ENCODE results near the gene NEK9. TPM values are rescaled to one million over a fixed set of nuclear protein-coding genes. Genes with fewer than 3 reads are reported as not detected.

Gene NEK9
- total and polyA plus RNA-seq, 2 donors (not counting 3 experiments of a cell fraction or from before 2014, with no cell fraction given): 22.1 to 65.1 TPM

- DNase-seq (ENCODE audit: low read depth, low spot score) (no peak), FAIRE-seq (no peak)
- CTCF ChIA-PET: interaction anchor here (0.8 kb wide), 1 partner anchor 26 kb away, joined by 3 read pairs; no protein-coding TSS in a partner anchor
- intact Hi-C loops (cut with micrococcal nuclease): no loop called here
- H3K4me1 ChIP-seq (ENCODE audit: control insufficient read depth, extremely low read depth, insufficient read depth, low read length): no peaks in the 10 kb centered on the region
- H3K9ac ChIP-seq (replicated peaks; ENCODE audit: extremely low read depth, insufficient read depth, low read length): no peak overlapping the region
- no peaks in the 10 kb centered on the region for H3K9me1 ChIP-seq (replicated peaks; ENCODE audit: control insufficient read depth, extremely low read depth, insufficient read depth, low read length)
- H3K79me2 ChIP-seq (ENCODE audit: control insufficient read depth, insufficient read depth, low read length): peaks cover 93% of the 10 kb centered on the region
- POLR2A ChIA-PET: no interaction called here
- BruUV-seq (replicated peaks): no TSS peak
- H3K9me3 ChIP-seq (replicated peaks; ENCODE audit: control insufficient read depth, insufficient read depth, low read length): no peaks in the 10 kb centered on the region
- no peaks in the 10 kb centered on the region for H3K27me3 ChIP-seq (ENCODE audit: control insufficient read depth in 2 of 2, insufficient read depth in 2 of 2, low read length in 2 of 2)
- no peak overlapping the region for H2AFZ ChIP-seq (ENCODE audit: low read depth, low read length)
- no peak overlapping the region for H3K4me2 ChIP-seq (ENCODE audit: insufficient read depth, low read length)
- no peak overlapping the region for H3K4me3 ChIP-seq (replicated peaks in 1 of 3; ENCODE audit: insufficient read depth in 1 of 3, low read depth in 1 of 3, low read length in 3 of 3)
- H4K20me1 ChIP-seq (replicated peaks; ENCODE audit: control insufficient read depth, extremely low read depth, insufficient read depth, low read length): peaks cover 5% of the 10 kb centered on the region
- H3K27ac ChIP-seq (ENCODE audit: insufficient read depth, low read depth, low read length): no peak overlapping the region
- no peaks in the 10 kb centered on the region for H3K36me3 ChIP-seq (ENCODE audit: control insufficient read depth in 2 of 2, extremely low read depth in 1 of 2, insufficient read depth in 2 of 2, low read length in 2 of 2)
- dilution Hi-C loops (cut with MboI; ENCODE audit: extremely low pct_ligation_motif_present, low sequenced_read_pairs): no loop called here
- TF ChIP-seq, protein P1, sequence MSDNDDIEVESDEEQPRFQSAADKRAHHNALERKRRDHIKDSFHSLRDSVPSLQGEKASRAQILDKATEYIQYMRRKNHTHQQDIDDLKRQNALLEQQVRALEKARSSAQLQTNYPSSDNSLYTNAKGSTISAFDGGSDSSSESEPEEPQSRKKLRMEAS (IDR thresholded peaks at IDR 0.05; ENCODE audit: insufficient read depth, insufficient read length): no peak
- TF ChIP-seq POLR2A (IDR thresholded peaks at IDR 0.05; ENCODE audit: low read depth, low read length) (no peak), EZH2 (IDR thresholded peaks at IDR 0.05; ENCODE audit: borderline replicate concordance, low read depth, low read length, severe bottlenecking) (no peak), GATA2 (IDR thresholded peaks at IDR 0.05; ENCODE audit: insufficient read depth, insufficient read length, low read depth, low read length) (no peak), POLR2AphosphoS5 (IDR thresholded peaks at IDR 0.05; ENCODE audit: insufficient read depth, low read depth, low read length) (no peak), MYC (IDR thresholded peaks at IDR 0.05; ENCODE audit: low read depth, low read length) (no peak)
- TF ChIP-seq, protein P2, sequence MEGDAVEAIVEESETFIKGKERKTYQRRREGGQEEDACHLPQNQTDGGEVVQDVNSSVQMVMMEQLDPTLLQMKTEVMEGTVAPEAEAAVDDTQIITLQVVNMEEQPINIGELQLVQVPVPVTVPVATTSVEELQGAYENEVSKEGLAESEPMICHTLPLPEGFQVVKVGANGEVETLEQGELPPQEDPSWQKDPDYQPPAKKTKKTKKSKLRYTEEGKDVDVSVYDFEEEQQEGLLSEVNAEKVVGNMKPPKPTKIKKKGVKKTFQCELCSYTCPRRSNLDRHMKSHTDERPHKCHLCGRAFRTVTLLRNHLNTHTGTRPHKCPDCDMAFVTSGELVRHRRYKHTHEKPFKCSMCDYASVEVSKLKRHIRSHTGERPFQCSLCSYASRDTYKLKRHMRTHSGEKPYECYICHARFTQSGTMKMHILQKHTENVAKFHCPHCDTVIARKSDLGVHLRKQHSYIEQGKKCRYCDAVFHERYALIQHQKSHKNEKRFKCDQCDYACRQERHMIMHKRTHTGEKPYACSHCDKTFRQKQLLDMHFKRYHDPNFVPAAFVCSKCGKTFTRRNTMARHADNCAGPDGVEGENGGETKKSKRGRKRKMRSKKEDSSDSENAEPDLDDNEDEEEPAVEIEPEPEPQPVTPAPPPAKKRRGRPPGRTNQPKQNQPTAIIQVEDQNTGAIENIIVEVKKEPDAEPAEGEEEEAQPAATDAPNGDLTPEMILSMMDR (IDR thresholded peaks at IDR 0.05; ENCODE audit: extremely low read depth in 1 of 2, insufficient read depth in 1 of 2, low read depth in 1 of 2, low read length in 2 of 2): no peak
Measured at GRCh38 chr14:75167325-75167724, 40.5 kb upstream of the NEK9 start.
